Measurements from ENCODE around the gene PYM1. TPM values are rescaled to one million over a fixed set of nuclear protein-coding genes. Genes with fewer than 3 reads are reported as not detected.

Gene PYM1
- polyA plus RNA-seq, 1 experiment: 35.3 TPM

- Histone ChIP-seq H3K9me3 (ENCODE audit: control insufficient read depth, insufficient read depth, low read length) (no peaks in the 10 kb centered on the region), H3K27me3 (ENCODE audit: control insufficient read depth, insufficient read depth, low read length) (no peaks in the 10 kb centered on the region), H3K27ac (ENCODE audit: low read depth, low read length) (no peak overlapping the region), H3K4me3 (ENCODE audit: low read depth, low read length) (no peak overlapping the region)
- CTCF ChIA-PET: no interaction called here
- POLR2A ChIA-PET: no interaction called here
- TF ChIP-seq CTCF (IDR thresholded peaks at IDR 0.05; ENCODE audit: low read depth, low read length): no peak
- no peak for DNase-seq (ENCODE audit: low read depth, low spot score)
Observed at GRCh38 chr12:55909513-55909884, 18.2 kb downstream of the PYM1 start.

GRCh38 chr12:55908726-55909512 is 18.8 kb downstream of the PYM1 start:
- CTCF ChIA-PET: interaction anchor here (0.6 kb wide), 1 partner anchor 87 kb away, joined by 3 read pairs; no protein-coding TSS in a partner anchor
- no peaks in the 10 kb centered on the region for H3K27me3 ChIP-seq (ENCODE audit: control insufficient read depth, insufficient read depth, low read length)
- H3K27ac ChIP-seq (ENCODE audit: low read depth, low read length): peak overlapping the region; percentile 31
- H3K4me3 ChIP-seq (ENCODE audit: low read depth, low read length): no peak overlapping the region
- TF ChIP-seq CTCF (IDR thresholded peaks at IDR 0.05; ENCODE audit: low read depth, low read length): no peak
- DNase-seq (ENCODE audit: low read depth, low spot score): no peak
- POLR2A ChIA-PET: no interaction called here
- no peaks in the 10 kb centered on the region for H3K9me3 ChIP-seq (ENCODE audit: control insufficient read depth, insufficient read depth, low read length)

- no peak for DNase-seq (ENCODE audit: low read depth, low spot score)
- H3K4me3 ChIP-seq (ENCODE audit: low read depth, low read length): no peak overlapping the region
- no peak for TF ChIP-seq CTCF (IDR thresholded peaks at IDR 0.05; ENCODE audit: low read depth, low read length)
- no peaks in the 10 kb centered on the region for H3K9me3 ChIP-seq (ENCODE audit: control insufficient read depth, insufficient read depth, low read length)
- H3K27ac ChIP-seq (ENCODE audit: low read depth, low read length): no peak overlapping the region
- no peaks in the 10 kb centered on the region for H3K27me3 ChIP-seq (ENCODE audit: control insufficient read depth, insufficient read depth, low read length)
- POLR2A ChIA-PET: no interaction called here
- CTCF ChIA-PET: interaction anchor here (1.3 kb wide), 1 partner anchor 24 kb away, joined by 4 read pairs; no protein-coding TSS in a partner anchor
Observed at GRCh38 chr12:55906056-55906455, 21.6 kb downstream of the PYM1 start.

GRCh38 chr12:55901881-55902490 is 25.7 kb downstream of the PYM1 start:
- H3K27me3 ChIP-seq (ENCODE audit: control insufficient read depth, insufficient read depth, low read length): no peaks in the 10 kb centered on the region
- CTCF ChIA-PET: no interaction called here
- no peaks in the 10 kb centered on the region for H3K9me3 ChIP-seq (ENCODE audit: control insufficient read depth, insufficient read depth, low read length)
- POLR2A ChIA-PET: no interaction called here
- H3K27ac ChIP-seq (ENCODE audit: low read depth, low read length): no peak overlapping the region
- TF ChIP-seq CTCF (IDR thresholded peaks at IDR 0.05; ENCODE audit: low read depth, low read length): no peak
- no peak overlapping the region for H3K4me3 ChIP-seq (ENCODE audit: low read depth, low read length)
- DNase-seq (ENCODE audit: low read depth, low spot score): no peak

- no peak for DNase-seq (ENCODE audit: low read depth, low spot score)
- no peak overlapping the region for H3K4me3 ChIP-seq (ENCODE audit: low read depth, low read length)
- no peak for TF ChIP-seq CTCF (IDR thresholded peaks at IDR 0.05; ENCODE audit: low read depth, low read length)
- H3K27me3 ChIP-seq (ENCODE audit: control insufficient read depth, insufficient read depth, low read length): no peaks in the 10 kb centered on the region
- ChIA-PET POLR2A (no interaction called here), CTCF (interaction anchor here (0.9 to 1.1 kb wide), 2 partner anchors 41 to 161 kb away, joined by 3 read pairs; no protein-coding TSS in a partner anchor)
- H3K9me3 ChIP-seq (ENCODE audit: control insufficient read depth, insufficient read depth, low read length): no peaks in the 10 kb centered on the region
- H3K27ac ChIP-seq (ENCODE audit: low read depth, low read length): no peak overlapping the region
Observed at GRCh38 chr12:55899082-55899481, 28.6 kb downstream of the PYM1 start.
